K562 (cell line): ENCODE measurements around the gene TMEM176A. TPM values are rescaled to one million over a fixed set of nuclear protein-coding genes. Genes with fewer than 3 reads are reported as not detected.
A peak's percentile ranks its signal among the peaks of the same experiment; 100 is the strongest.

ENCODE experiments used
- ARID1B ChIP-seq: fragments of 450-650 bp; IDR thresholded peaks from 2 replicates; pipeline ENCODE4 v1.6.1; 2016; ENCODE audit warnings: antibody characterized with exemption, mild to moderate bottlenecking, inconsistent platforms
- ARID3B ChIP-seq: fragments of 250-450 bp; sonication (Bioruptor Pico); IDR thresholded peaks from 2 replicates; pipeline ENCODE4 v1.4.0; 2020; ENCODE audit warnings: borderline replicate concordance
- ETV1 ChIP-seq: fragments of 450-650 bp; conservative IDR thresholded peaks from 2 replicates; pipeline ENCODE4 v1.6.1; 2016; ENCODE audit warnings: missing genetic modification characterization, control low read depth, low read depth, missing compliant biosample characterization
- HDAC2 ChIP-seq: fragments of 450-650 bp; IDR thresholded peaks from 2 replicates; pipeline ENCODE4 v1.6.1; 2016; ENCODE audit warnings: mild to moderate bottlenecking
- MYNN ChIP-seq, 2 experiments: sonication (generic); formaldehyde crosslinking in 1 of 2; IDR thresholded peaks; 2 replicates each; pipeline versions ENCODE4 v1.5.0 to v1.6.1; 2016 to 2020; ENCODE audit warnings: antibody characterized with exemption in 1 of 2, missing genetic modification reagents in 1 of 2
- NFYB ChIP-seq: IDR thresholded peaks from 2 replicates; pipeline ENCODE4 v1.6.1; 2011; ENCODE audit warnings: mild to moderate bottlenecking, moderate library complexity; ENCODE audit not compliant: insufficient read length; ENCODE audit errors: extremely low read depth
- OTX1 ChIP-seq: fragments of 450-650 bp; formaldehyde crosslinking; IDR thresholded peaks from 2 replicates; pipeline ENCODE4 v1.4.0; 2022; ENCODE audit warnings: mild to moderate bottlenecking
- SETDB1 ChIP-seq: IDR thresholded peaks from one replicate; pipeline ENCODE4 v1.6.1; 2012; ENCODE audit warnings: low read length, control low read depth, inconsistent platforms
- SIN3B ChIP-seq: fragments of 450-650 bp; IDR thresholded peaks from 2 replicates; pipeline ENCODE4 v1.6.1; 2017; ENCODE audit warnings: low read depth, mild to moderate bottlenecking, moderate library complexity
- TAL1 ChIP-seq: fragments of 450-650 bp; IDR thresholded peaks from 2 replicates; pipeline ENCODE4 v1.6.1; 2016; ENCODE audit warnings: mild to moderate bottlenecking
- TEAD2 ChIP-seq: fragments of 450-650 bp; IDR thresholded peaks from 2 replicates; pipeline ENCODE4 v1.6.1; 2016; ENCODE audit warnings: missing genetic modification characterization, control low read depth, missing compliant biosample characterization
- ZC3H11A ChIP-seq: IDR thresholded peaks from 2 replicates; pipeline ENCODE4 v1.6.1; 2012; ENCODE audit warnings: low read depth, low read length, improper control_type of control experiment
- polyA plus RNA-seq, 8 experiments: library from polyadenylated mRNA; depleted of rRNA in 4 of 8; stranded (reverse) in 5 of 8; unstranded in 3 of 8; fragments of >200 nt; fragmentation: Nextera tagmentation in 2 of 8; fragmentation: Illumina TruSeq in 1 of 8; extraction: Ambion mirVana in 2 of 8; extraction: Trizol in 1 of 8; gene quantifications; 2 replicates each; pipeline versions ENCODE4 v1.2.1 to v1.2.3, GENCODE V29; 2011 to 2014; ENCODE audit warnings: inconsistent platforms in 1 of 8, missing spikeins in 1 of 8
- total RNA-seq, 7 experiments: library from RNA; depleted of rRNA in 6 of 7; stranded (reverse); fragments of >200 nt in 6 of 7; fragmentation: Illumina TruSeq in 2 of 7; extraction: Trizol in 2 of 7; gene quantifications; 2 replicates each; pipeline versions ENCODE4 v1.2.1 to v1.2.3, GENCODE V29; 2011 to 2021; ENCODE audit warnings: low replicate concordance in 1 of 7
- TF ChIP-seq, protein P1 (sequence below): sonication (generic); formaldehyde crosslinking; IDR thresholded peaks from 2 replicates; pipeline ENCODE4 v1.8.1; 2023; ENCODE audit warnings: mild to moderate bottlenecking, missing genetic modification reagents, moderate library complexity
- TF ChIP-seq, protein P2 (sequence below): sonication (generic); formaldehyde crosslinking; IDR thresholded peaks from 2 replicates; pipeline ENCODE4 v1.8.0; 2022; ENCODE audit warnings: mild to moderate bottlenecking, missing genetic modification reagents, borderline replicate concordance
- TF ChIP-seq, protein P3 (sequence below): fragments of 450-650 bp; formaldehyde crosslinking; IDR thresholded peaks from 2 replicates; pipeline ENCODE4 v1.4.0; 2022; ENCODE audit warnings: missing genetic modification characterization
- TF ChIP-seq, protein P4 (sequence below): fragments of 450-650 bp; conservative IDR thresholded peaks from 2 replicates; pipeline ENCODE4 v1.6.1; 2016; ENCODE audit warnings: missing genetic modification characterization, low read depth, mild to moderate bottlenecking, missing compliant biosample characterization, moderate library complexity
- TF ChIP-seq, protein P5 (sequence below): sonication (generic); formaldehyde crosslinking; IDR thresholded peaks from 2 replicates; pipeline ENCODE4 v1.8.1; 2023; ENCODE audit warnings: mild to moderate bottlenecking, missing genetic modification reagents

The TMEM176A gene
- total and polyA plus RNA-seq, 9 of the 15 experiments (the other 6 are each of a cell fraction or from before 2014, with no cell fraction given) = 0.31 TPM; not detected in 8

- TF ChIP-seq, protein P1, sequence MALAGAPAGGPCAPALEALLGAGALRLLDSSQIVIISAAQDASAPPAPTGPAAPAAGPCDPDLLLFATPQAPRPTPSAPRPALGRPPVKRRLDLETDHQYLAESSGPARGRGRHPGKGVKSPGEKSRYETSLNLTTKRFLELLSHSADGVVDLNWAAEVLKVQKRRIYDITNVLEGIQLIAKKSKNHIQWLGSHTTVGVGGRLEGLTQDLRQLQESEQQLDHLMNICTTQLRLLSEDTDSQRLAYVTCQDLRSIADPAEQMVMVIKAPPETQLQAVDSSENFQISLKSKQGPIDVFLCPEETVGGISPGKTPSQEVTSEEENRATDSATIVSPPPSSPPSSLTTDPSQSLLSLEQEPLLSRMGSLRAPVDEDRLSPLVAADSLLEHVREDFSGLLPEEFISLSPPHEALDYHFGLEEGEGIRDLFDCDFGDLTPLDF (CRISPR knock-in tag) = no peak
- peak; percentile 42; the same call in 1 of the 2 replicates for TF ChIP-seq TAL1
- TF ChIP-seq ZC3H11A = no peak
- peak; percentile 88 for TF ChIP-seq OTX1 (CRISPR knock-in tag)
- no peak for TF ChIP-seq SETDB1
- TF ChIP-seq TEAD2 (tag) = no peak
- TF ChIP-seq HDAC2 = peak; percentile 99
- 0 out of 2 replicates have a peak, but pooled peaks have one; percentile 28 for TF ChIP-seq SIN3B
- TF ChIP-seq, protein P2, sequence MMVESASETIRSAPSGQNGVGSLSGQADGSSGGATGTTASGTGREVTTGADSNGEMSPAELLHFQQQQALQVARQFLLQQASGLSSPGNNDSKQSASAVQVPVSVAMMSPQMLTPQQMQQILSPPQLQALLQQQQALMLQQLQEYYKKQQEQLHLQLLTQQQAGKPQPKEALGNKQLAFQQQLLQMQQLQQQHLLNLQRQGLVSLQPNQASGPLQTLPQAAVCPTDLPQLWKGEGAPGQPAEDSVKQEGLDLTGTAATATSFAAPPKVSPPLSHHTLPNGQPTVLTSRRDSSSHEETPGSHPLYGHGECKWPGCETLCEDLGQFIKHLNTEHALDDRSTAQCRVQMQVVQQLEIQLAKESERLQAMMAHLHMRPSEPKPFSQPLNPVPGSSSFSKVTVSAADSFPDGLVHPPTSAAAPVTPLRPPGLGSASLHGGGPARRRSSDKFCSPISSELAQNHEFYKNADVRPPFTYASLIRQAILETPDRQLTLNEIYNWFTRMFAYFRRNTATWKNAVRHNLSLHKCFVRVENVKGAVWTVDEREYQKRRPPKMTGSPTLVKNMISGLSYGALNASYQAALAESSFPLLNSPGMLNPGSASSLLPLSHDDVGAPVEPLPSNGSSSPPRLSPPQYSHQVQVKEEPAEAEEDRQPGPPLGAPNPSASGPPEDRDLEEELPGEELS = no peak
- TF ChIP-seq ARID3B (CRISPR knock-in tag) = no peak
- TF ChIP-seq NFYB = no peak
- TF ChIP-seq, protein P3, sequence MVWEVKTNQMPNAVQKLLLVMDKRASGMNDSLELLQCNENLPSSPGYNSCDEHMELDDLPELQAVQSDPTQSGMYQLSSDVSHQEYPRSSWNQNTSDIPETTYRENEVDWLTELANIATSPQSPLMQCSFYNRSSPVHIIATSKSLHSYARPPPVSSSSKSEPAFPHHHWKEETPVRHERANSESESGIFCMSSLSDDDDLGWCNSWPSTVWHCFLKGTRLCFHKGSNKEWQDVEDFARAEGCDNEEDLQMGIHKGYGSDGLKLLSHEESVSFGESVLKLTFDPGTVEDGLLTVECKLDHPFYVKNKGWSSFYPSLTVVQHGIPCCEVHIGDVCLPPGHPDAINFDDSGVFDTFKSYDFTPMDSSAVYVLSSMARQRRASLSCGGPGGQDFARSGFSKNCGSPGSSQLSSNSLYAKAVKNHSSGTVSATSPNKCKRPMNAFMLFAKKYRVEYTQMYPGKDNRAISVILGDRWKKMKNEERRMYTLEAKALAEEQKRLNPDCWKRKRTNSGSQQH = peak; percentile 48; the same call in 1 of the 2 replicates
- TF ChIP-seq, protein P4, sequence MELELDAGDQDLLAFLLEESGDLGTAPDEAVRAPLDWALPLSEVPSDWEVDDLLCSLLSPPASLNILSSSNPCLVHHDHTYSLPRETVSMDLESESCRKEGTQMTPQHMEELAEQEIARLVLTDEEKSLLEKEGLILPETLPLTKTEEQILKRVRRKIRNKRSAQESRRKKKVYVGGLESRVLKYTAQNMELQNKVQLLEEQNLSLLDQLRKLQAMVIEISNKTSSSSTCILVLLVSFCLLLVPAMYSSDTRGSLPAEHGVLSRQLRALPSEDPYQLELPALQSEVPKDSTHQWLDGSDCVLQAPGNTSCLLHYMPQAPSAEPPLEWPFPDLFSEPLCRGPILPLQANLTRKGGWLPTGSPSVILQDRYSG (tag) = no peak
- TF ChIP-seq, protein P5, sequence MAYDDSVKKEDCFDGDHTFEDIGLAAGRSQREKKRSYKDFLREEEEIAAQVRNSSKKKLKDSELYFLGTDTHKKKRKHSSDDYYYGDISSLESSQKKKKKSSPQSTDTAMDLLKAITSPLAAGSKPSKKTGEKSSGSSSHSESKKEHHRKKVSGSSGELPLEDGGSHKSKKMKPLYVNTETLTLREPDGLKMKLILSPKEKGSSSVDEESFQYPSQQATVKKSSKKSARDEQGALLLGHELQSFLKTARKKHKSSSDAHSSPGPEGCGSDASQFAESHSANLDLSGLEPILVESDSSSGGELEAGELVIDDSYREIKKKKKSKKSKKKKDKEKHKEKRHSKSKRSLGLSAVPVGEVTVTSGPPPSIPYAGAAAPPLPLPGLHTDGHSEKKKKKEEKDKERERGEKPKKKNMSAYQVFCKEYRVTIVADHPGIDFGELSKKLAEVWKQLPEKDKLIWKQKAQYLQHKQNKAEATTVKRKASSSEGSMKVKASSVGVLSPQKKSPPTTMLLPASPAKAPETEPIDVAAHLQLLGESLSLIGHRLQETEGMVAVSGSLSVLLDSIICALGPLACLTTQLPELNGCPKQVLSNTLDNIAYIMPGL (CRISPR knock-in tag) = 0 out of 2 replicates have a peak, but pooled peaks have one; percentile 15
- TF ChIP-seq MYNN (IDR thresholded peaks at IDR 0.05) = peak; percentile 28; the same call in 1 of the 2 replicates
- TF ChIP-seq MYNN (CRISPR knock-in tag; IDR thresholded peaks at IDR 0.05) = no peak
- peak; percentile 90 for TF ChIP-seq ARID1B
- peak; percentile 72 for TF ChIP-seq ETV1 (tag)
These were observed 13.0 kb upstream of the TMEM176A start (continued) for GRCh38 chr7:150787321-150788281.
